GM21737 (cell line): ENCODE results near the gene IFNAR2.
"Not testable (repeated sequence)": the region's sequence is repeated elsewhere in the genome, so short reads cannot be mapped to it uniquely, and the experiment has no call there.

Experiments used
- ATAC-seq: cut with Tn5 transposase; IDR thresholded peaks from one replicate; pipeline ENCODE4 v1.9.1; 2021; ENCODE audit warnings: mild to moderate bottlenecking, moderate library complexity; ENCODE audit not compliant: unreplicated experiment

Gene IFNAR2

DNA sequence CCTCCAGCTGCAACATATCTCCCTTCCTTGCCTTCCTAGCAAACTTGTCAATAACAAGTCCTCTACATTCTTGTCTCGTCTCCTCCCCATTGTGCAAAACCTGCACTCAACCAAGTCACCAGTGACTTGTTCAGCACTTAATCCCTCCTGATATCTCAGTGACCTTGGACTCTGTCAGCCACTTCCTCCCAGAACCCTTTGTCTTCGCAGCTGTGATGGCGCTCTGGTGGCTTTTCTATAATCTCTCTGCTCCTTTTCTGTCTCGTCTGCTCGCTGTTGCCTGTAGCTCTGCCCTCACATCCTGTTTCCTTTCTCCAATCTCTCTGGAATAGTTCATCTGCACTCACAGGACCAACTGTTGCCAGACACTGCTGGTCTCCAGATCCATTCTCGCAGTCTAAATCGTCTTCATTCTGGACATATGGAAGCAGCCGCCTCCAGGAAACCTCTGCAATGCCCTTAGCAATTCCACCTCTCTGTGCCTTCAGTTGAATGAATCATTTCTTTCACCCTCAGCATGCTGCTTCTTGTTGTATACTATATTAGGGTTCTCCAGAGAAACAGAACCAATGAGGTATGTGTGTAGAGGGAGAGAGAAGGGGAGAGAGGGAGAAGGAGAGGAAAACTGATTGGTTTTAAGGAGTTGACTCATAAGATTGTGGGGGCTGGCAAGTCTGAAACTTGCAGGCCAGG lies 17.4 kb upstream of the IFNAR2 start:
- ATAC-seq, result no peak

DNA sequence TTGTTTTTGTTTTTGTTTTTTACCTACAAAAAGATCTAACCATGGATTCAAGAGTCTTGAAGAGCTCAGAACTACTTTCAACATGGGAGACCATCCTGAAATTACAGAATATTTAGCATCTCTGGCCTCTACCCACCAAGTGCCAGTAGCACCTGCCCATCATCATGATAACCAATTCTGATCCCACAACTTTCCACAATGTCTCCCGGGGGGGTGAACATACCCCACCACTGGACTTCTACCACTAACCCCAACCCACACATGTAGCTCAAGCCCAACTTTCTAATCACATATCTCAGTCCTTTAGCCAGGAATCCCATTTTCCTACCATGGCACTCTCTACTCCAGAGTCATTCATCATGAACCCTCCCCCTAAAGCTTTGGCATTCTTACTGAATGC lies 15.7 kb upstream of the IFNAR2 start:
- no peak for ATAC-seq

DNA sequence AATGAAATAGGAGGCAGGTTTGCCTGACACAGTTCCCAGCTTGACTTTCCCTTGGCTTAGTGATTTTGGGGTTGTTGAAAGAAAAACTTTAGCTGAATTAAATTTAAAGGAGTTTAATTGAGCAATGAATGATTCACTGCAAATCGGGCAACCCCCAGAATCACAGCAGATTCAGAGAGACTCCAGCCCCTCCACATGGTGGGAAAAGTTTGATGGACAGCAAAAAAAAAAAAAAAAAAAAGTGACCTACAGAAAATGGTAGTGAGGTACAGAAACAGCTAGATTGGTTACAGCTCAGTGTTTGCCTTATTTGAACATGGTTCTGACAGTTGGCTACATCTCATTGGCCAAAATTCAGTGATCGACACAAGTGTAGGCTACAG lies 12.6 kb upstream of the IFNAR2 start:
- no peak for ATAC-seq

DNA sequence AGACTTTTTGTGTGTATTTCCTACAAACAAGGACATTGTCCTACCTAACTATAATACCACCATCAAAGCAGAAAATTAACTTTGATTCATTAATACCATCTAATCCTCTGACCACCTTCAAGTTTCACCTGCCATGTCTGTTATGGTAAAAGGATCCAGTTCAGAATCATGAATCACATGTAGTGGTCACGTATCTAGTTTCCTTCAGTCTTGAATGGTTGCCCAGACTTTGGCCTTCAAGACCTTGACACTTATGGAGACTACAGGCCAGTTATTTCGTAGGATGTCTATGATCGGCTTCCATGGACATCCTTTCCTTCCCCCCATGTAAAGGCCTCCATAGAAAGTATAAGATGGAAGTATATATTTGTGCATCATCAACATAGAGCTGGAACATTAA lies 10.4 kb upstream of the IFNAR2 start:
- ATAC-seq, result no peak

DNA sequence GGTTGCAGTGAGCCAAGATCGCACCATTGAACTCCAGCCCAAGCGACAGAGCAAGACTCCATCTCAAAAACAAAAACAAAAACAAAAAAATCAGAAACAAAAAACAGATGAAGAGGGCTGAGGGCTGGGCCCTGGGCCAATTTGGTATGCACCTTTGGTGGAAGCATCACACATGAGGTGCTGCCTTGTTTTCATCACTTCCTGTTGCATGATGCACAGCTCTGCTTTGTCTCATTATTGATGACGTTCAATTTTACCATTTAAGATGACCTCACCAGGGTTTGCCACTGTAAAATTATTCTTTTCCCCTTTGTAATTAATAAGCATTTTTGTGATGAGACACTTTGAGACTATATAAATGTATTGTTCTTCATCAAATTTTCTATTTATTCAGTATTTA lies 9.8 kb upstream of the IFNAR2 start:
- ATAC-seq, result no peak

DNA sequence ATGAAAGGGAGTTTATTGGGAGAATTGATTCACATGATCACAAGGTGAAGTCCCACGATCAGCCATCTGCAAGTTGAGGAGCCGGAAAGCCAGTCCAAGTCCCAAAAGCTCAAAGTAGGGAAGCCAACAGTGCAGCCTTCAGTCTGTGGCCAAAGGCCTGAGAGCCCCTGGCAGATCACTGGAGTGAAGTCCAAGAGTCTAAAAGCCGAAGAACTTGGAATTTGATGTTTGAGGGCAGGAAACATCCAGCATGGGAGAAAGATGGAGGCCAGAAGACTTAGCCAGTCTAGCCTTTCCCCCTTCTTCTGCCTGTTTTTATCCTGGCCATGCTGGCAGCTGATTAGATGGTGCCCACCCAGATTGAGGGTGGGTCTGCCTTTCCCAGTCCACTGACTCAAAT lies 4.4 kb upstream of the IFNAR2 start:
- not testable (repeated sequence) for ATAC-seq

DNA sequence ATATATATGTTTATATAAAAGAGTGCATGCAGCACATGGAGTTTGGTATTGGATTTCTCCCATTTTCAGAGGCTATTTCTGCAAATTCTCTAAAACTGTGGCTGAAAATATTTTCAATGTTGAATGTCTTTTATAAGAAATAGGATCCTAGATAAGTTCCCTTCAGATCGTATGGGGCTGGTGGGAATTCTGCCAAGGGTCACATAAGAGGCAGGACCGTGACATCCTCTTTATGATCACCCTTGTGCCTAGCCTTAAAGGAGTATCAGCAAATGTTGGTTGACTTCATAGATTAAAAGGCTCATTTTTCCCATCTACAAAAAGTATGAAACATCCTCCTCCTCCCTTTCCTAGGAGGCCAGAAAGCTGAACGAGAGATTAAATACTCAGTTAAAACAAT lies 1.3 kb upstream of the IFNAR2 start:
- ATAC-seq, result no peak

DNA sequence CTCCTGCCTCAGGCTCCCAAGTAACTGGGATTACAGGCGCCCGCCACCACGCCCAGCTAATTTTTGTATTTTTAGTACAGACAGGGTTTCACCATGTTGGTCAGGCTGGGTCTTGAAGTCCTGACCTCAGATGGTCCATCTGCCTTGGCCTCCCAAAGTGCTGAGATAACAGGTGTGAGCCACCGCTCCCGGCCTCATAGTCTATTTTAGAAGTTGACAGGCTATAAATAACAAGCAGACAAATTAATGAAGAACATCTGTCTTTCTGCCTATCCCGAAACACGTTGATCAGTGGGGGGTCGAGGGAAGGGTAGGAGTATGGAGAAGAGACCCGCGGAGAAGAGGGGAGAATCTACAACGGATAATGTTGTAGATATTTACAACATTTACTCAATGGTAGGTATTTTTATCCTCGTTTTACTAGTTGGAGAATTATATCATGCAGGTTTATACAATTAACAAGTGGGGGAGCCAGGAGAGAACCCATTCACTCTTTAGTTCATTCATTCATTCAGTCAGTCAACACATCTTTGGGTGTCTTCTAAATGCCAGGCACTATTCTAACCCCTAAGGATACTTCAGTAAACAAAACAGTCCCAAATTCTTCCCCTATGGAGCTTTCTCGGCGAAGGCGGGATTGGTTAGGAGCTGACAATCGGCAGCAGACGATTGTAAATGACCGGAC lies 497 bp upstream of the IFNAR2 start:
- no peak for ATAC-seq

DNA sequence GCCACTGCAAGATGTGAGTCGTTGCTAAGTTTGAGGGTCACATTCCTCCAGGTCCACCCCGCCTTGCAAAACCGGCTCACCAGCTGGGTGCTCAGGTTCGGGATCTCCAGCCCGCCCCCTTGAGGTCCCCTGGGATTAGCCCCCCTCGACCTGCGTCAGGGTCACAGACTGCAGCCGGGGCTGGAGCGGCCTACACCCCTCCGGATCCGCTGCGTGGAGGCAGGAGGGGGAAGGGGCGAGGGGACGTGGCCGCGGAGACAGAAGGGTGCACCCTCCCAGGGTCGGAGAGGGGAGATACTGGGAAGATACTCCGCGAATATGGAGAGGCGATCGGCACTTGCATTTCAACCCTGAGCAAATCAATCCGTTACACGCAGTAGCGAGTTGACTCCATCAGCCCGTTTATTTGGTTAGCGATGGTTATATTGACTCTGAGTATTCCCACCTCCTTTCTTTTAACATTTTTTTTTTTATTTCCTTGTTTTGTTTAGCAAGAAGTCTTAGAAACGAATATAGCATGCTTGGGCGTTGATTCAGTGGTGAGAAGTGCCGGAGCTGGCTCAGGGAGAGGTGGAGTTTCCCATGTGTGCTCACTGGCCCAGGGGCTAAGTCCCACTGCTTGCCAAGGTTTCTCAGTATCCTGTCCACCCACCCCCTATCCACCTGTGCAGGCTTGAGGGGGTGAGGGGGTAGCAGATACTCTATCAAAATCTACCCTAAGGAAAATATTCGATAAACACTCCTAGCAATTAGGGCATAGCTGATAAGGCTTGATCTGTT lies 997 bp downstream of the IFNAR2 start:
- peak; percentile 25 for ATAC-seq

DNA sequence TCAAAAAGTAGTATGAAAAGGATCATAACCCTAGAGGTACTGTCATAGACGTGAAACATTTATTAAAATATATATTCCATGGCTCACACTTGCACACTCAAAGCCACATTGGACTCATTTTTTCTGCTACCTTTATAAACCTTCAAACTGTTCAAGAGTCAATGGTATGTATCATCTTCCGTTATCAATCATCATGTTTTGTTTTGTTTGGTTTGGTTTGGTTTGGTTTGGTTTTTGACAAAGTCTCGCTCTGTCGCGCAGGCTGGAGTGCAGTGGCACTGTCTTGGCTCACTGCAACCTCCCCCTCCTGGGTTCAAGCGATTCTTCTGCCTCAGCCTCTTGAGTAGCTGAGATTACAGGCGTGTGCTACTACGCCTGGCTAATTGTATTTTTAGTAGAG lies 1.8 kb downstream of the IFNAR2 start:
- ATAC-seq, result no peak

DNA sequence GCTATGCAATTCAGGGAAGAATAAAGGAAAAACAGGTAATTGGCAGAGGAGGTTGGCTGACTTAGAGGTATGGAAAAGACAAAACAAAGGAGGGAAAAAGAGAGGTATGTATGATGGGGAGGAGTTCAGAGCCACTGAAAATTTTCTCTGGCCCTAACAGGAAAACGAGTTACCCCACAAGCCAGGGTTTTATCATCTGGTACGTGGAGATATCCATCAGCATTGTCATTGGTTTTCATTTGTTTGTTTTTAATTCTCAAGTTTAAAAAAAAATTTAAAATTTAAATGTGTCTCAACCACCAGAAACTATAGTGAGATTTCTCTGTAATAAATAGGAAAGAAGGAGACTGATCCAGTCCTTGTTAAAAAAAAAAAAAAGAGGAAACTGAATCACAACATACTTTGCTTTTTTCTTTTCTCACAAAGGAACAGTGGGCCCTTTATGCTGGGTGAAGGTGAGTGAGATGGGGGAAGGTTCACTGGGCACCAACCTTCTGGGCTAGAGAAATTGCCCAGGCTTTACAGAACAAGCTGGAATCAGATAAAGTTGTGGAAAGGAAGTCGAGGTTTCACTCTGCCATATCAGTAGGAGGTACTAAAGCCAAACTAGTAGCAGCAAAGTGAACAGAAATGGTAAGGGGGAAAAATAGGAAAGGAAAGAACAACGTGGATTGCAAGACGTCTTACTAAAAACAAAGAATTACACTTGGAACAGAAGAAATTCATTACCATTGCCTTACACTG lies 2.7 kb downstream of the IFNAR2 start:
- no peak for ATAC-seq

DNA sequence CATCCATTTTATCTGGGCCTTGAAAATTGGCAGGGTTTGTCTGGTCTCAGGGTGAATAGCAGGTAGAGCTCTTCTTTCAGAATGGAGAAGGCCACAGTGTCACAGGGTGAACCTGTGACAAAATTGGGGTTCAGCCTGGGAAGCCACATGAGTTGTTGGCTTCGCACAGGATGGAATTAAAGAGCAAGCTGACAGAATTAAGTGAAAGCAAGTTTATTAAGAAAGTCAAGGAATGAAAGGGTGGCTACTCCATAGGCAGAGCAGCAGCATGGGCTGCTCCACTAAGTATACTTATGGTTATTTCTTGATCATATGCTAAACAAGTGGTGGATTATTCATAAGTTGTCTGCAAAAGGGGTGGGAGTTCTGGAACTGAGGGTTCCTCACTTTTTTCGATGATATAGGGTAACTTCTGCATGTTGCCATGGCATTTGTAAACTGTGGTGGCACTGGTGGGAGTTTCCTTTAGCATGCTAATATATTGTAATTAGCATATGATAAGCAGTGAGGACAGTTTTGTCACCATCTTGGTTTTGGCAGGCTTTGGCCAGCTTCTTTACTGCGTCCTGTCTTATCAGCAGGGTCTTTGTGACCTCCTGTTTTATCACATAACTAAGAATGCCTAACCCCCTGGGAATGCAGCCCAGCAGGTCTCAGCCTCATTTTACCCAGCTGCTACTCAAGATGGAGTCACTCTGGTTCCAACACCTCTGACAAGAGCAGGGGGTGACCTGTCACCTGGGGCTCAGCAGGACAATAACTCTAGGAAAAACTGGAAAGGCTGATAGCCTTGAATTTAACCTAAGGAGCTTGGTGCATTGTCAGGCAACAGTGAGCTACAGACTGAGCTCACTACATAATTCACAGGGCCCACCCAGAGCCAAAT lies 5.1 kb downstream of the IFNAR2 start:
- ATAC-seq, result no peak

DNA sequence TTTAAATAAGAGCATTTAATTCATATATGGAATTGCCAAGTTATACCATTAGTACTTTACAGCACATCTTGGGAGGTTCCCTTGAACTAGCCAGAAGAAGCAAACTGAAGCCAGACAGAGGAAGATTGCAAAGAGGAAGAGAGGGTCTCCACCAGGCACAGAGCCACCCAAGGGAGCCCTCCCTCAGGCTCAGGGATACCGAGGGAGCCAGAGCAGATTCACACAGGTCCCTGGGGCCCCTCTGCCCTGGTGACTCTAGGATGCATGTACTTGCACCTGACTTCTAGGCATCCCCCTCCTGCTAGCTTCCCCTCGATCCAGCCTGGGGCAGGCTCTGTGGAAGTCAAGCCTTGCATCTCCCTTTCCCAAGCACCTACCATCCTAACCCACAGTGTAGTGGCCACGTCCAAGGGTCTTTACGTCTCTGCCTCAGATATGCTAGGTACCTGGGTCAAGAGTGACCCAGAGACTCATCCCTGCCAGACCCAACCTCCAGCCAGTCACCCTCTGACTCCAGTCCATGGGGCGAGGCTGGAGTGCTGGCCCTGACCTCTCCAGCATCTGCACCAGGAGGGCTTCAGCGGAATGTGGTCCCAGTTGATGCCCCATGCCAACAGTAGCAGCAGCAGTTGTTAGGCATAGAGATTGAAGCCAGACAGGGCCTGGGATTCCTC lies 6.4 kb downstream of the IFNAR2 start:
- no peak for ATAC-seq

DNA sequence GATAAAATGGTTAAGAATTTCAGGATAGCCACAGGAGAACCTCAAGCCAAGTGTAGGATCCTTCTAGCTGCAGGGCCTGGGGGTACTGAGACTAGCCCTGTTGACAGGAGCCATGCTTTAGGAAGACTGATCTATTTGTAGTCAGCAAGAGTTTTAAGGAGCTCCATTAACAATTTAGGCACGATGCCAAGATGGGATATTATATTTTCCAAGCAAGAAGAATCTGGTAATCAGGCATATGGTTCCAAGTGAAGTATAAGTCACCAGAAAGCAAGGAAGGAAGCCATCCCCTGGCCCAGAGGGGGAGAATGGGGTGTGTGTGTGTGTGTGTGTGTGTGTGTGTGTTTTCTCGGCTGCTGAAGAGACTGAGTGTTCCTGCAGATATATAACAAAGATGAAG lies 7.0 kb downstream of the IFNAR2 start:
- ATAC-seq, result no peak

DNA sequence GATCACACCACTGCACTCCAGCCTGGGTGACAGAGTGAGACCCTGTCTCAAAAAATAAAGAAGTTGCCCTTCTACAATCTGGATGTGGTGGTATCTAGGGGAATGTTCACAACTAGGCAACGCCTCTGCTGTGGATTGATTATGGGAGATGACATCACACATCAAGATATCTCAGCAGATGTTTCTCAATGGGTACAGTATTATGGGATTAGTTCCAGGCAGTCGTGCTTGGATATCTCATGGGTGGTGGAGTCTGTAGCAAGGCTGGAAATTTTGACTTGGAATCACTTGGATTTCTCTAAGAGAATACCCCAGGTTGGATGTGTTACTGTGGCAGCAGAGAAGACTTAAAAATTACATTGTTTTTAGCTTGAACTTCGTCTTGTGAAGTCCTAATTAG lies 7.7 kb downstream of the IFNAR2 start:
- ATAC-seq, result no peak

DNA sequence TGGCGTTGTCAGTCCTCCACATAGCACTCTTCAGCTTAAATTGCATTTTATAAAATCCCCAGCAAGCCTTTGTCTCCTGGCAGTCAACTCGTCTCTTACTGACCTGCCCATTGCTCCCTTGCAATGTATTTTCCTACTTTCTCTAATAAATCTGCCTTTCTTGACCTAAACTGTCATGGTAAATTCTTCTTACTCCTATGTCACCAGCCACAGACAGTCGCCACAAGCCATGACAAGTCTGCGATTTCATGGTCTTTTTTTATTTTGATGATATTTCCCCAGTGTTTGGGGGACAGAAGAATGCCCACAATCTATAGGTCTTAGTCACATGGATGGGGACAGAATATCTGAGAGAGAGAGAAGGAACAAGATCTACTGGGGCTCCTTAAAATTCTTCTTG lies 8.4 kb downstream of the IFNAR2 start:
- peak; percentile 20 for ATAC-seq

DNA sequence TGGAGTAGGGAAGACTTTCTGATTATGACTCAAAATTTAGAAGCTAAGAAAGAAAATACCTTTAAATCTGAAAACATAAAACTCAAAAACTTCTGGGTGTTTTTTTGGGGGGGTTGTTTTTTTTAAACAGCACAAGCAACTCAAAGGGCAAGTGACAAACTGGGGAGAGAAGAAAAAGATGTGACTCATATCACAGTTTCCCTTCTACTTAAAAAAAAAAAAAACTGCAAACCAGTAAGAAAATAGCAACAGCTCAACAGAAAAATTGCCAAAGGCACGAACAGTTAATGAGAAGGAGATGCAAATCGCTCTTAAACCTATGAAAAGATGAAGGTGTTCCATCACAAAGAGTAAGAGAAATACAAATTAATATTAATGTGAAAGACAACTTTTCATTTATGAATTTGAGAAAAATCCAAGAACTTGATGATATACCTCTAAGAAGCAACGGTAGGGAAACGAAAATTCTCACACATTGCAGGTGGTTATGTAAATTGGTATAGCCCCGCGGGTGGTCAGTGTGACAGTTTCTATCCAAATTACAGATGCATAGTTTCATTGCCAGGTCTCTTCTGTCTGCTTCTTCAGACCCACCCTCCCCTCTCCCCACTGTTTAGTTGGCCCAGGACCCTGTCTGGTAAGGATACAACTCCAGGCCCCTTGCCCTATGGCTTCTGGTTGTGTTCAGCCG lies 9.0 kb downstream of the IFNAR2 start:
- ATAC-seq, result peak; percentile 63

DNA sequence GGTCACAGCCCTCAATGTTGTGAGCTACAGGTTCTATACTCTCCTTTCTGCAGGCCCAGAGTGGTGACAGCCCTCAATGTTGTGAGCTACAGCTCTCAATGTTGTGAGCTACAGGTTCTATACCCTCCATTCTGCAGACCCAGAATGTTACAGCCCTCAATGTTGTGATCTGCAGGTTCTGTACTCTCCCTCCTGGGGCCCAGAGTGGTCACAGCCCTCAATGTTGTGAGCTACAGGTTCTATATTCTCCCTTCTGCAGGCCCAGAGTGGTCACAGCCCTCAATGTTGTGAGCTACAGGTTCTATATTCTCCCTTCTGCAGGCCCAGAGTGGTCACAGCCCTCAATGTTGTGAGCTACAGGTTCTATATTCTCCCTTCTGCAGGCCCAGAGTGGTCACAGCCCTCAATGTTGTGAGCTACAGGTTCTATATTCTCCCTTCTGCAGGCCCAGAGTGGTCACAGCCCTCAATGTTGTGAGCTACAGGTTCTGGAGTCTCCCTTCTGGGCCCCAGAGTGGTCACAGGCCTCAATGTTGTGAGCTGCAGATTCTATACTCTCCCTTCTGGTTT lies 9.9 kb downstream of the IFNAR2 start:
- not testable (repeated sequence) for ATAC-seq

DNA sequence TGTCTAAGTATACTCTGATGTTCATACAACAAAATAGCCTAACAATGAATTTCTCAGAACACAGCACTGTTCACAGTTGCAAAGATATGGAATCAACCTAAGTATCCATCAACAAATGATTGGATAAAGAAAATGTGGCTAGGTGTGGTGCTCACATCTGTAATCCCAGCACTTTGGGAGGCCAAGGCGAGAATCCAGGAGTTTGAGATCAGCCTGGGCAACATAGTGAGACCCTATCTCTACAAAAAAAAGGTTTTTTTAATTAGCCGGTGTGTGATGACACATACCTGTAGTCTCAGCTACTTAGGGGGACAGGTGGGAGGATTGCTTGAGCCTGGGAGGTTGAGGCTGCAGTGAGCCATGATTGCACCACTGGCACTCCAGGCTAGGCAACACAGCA lies 10.7 kb downstream of the IFNAR2 start:
- no peak for ATAC-seq
